ENCODE data around the gene PTTG1IP.

DNA sequence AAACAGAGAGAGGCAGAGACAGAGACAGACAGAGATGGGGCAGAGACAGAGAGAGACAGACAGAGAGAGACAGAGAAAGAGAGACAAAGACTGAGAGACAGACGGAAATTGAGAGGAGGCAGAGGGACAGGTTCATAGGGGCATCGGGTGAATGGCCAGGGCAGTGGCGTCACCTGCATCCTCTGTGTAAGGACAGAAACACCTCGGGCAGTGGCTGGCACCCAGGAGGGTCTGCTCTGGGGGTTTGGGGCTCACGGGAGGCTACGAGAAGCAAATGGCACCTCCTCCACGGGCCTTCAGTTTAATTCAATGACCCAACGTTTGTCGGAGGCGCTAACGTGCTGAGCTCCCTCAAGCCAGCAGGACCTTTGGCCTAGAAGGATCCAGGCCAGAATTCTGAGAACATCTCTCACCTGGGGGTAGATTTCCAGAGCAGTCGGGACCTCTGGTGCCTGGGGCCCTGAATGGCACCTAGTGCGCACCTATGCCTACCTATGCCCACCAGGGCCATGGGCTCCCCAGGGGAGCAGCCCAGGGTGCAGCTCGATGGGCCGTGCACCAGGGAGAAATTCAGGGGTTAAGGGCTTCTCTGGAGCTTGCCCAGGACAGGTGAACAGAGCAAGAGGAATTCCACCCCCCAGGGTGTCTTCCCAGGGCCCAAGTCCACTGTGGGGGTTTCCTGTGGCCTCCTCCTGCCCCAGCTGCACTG, 20.6 kb upstream of the PTTG1IP start:
- TF ChIP-seq POLR2AphosphoS5 (IDR thresholded peaks at IDR 0.05) (no peak), POLR2A (IDR thresholded peaks at IDR 0.05) (no peak)
- TF ChIP-seq, protein P1, sequence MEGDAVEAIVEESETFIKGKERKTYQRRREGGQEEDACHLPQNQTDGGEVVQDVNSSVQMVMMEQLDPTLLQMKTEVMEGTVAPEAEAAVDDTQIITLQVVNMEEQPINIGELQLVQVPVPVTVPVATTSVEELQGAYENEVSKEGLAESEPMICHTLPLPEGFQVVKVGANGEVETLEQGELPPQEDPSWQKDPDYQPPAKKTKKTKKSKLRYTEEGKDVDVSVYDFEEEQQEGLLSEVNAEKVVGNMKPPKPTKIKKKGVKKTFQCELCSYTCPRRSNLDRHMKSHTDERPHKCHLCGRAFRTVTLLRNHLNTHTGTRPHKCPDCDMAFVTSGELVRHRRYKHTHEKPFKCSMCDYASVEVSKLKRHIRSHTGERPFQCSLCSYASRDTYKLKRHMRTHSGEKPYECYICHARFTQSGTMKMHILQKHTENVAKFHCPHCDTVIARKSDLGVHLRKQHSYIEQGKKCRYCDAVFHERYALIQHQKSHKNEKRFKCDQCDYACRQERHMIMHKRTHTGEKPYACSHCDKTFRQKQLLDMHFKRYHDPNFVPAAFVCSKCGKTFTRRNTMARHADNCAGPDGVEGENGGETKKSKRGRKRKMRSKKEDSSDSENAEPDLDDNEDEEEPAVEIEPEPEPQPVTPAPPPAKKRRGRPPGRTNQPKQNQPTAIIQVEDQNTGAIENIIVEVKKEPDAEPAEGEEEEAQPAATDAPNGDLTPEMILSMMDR (IDR thresholded peaks at IDR 0.05): no peak
